ENCODE results near the gene HOXA11. TPM values are rescaled to one million over a fixed set of nuclear protein-coding genes. Genes with fewer than 3 reads are reported as not detected.

The HOXA11 gene
- 1.2 TPM in 1 of 2 replicates, not detected in the other for total RNA-seq (ENCODE audit: low replicate concordance)
- long read RNA-seq = 0 reads

- H3K36me3 Mint-ChIP-seq = no peaks in the 10 kb centered on the region
- no peaks in the 10 kb centered on the region for H3K9me3 Mint-ChIP-seq
- H3K4me1 Mint-ChIP-seq (ENCODE audit: unreplicated experiment) = peaks cover 15% of the 10 kb centered on the region
- no peak for TF ChIP-seq CTCF (conservative IDR thresholded peaks at IDR 0.05)
- peak; percentile 66 for DNase-seq (ENCODE audit: extremely low spot score, unreplicated experiment)
- H3K27ac Mint-ChIP-seq = peak within 1 kb of the TSS; percentile 51
- peaks cover 99% of the 10 kb centered on the region for H3K27me3 Mint-ChIP-seq
- peak within 1 kb of the TSS; percentile 81 for H3K4me3 Mint-ChIP-seq
These were observed at the start of gene HOXA11 for GRCh38 chr7:27185013-27185853. Gene HOXA11 (minus strand): TSS chr7:27185232. CDS start chr7:27185144, 88 bp downstream.

- H3K9me3 Mint-ChIP-seq = no peaks in the 10 kb centered on the region
- H3K4me3 Mint-ChIP-seq = no peak overlapping the region
- no peaks in the 10 kb centered on the region for H3K36me3 Mint-ChIP-seq
- no peak overlapping the region for H3K27ac Mint-ChIP-seq
- H3K27me3 Mint-ChIP-seq = peaks cover 88% of the 10 kb centered on the region
- TF ChIP-seq CTCF (conservative IDR thresholded peaks at IDR 0.05) = no peak
- DNase-seq (ENCODE audit: extremely low spot score, unreplicated experiment) = no peak
- H3K4me1 Mint-ChIP-seq (ENCODE audit: unreplicated experiment) = no peaks in the 10 kb centered on the region
These were observed 44.4 kb upstream of the HOXA11 start for GRCh38 chr7:27229448-27229847.

GRCh38 chr7:27224983-27225934 is 40.2 kb upstream of the HOXA11 start:
- TF ChIP-seq CTCF (conservative IDR thresholded peaks at IDR 0.05) = no peak
- peak; percentile 69 for DNase-seq (ENCODE audit: extremely low spot score, unreplicated experiment)
- H3K36me3 Mint-ChIP-seq = no peaks in the 10 kb centered on the region
- H3K9me3 Mint-ChIP-seq = no peaks in the 10 kb centered on the region
- H3K27me3 Mint-ChIP-seq = peaks cover 98% of the 10 kb centered on the region
- H3K4me3 Mint-ChIP-seq = peak overlapping the region; percentile 18
- H3K27ac Mint-ChIP-seq = no peak overlapping the region
- no peaks in the 10 kb centered on the region for H3K4me1 Mint-ChIP-seq (ENCODE audit: unreplicated experiment)

- TF ChIP-seq CTCF (conservative IDR thresholded peaks at IDR 0.05) = no peak
- no peaks in the 10 kb centered on the region for H3K36me3 Mint-ChIP-seq
- H3K27me3 Mint-ChIP-seq = peaks cover 98% of the 10 kb centered on the region
- H3K9me3 Mint-ChIP-seq = no peaks in the 10 kb centered on the region
- H3K27ac Mint-ChIP-seq = no peak overlapping the region
- DNase-seq (ENCODE audit: extremely low spot score, unreplicated experiment) = no peak
- no peaks in the 10 kb centered on the region for H3K4me1 Mint-ChIP-seq (ENCODE audit: unreplicated experiment)
- no peak overlapping the region for H3K4me3 Mint-ChIP-seq
These were observed 39.0 kb upstream of the HOXA11 start for GRCh38 chr7:27223941-27224575.

- Mint-ChIP-seq H3K36me3 (no peaks in the 10 kb centered on the region), H3K9me3 (no peaks in the 10 kb centered on the region), H3K4me3 (no peak overlapping the region), H3K27me3 (peaks cover 98% of the 10 kb centered on the region), H3K4me1 (ENCODE audit: unreplicated experiment) (no peaks in the 10 kb centered on the region), H3K27ac (no peak overlapping the region)
- no peak for DNase-seq (ENCODE audit: extremely low spot score, unreplicated experiment)
- TF ChIP-seq CTCF (conservative IDR thresholded peaks at IDR 0.05) = no peak
These were observed 36.3 kb upstream of the HOXA11 start for GRCh38 chr7:27221201-27221797.

All from type B pancreatic cell (in vitro differentiated cells).